ENCODE results near the gene FANK1.

The FANK1 gene

GRCh38 chr10:125916977-125917376 lies 20.6 kb downstream of the FANK1 start:
- TF ChIP-seq RAD21 (IDR thresholded peaks at IDR 0.05; ENCODE audit: low read depth) (no peak), TCF12 (IDR thresholded peaks at IDR 0.05; ENCODE audit: low read depth) (no peak), CREB1 (IDR thresholded peaks at IDR 0.05; ENCODE audit: low read depth) (no peak), YY1 (IDR thresholded peaks at IDR 0.05; ENCODE audit: low read depth) (no peak), FOXM1 (IDR thresholded peaks at IDR 0.05; ENCODE audit: borderline replicate concordance, low read depth) (no peak), ZBTB7A (IDR thresholded peaks at IDR 0.05; ENCODE audit: low read depth) (no peak), CEBPB (IDR thresholded peaks at IDR 0.05) (no peak), EP300 (IDR thresholded peaks at IDR 0.05; ENCODE audit: borderline replicate concordance) (no peak), EGR1 (IDR thresholded peaks at IDR 0.05) (no peak), TAF1 (IDR thresholded peaks at IDR 0.05; ENCODE audit: low read depth) (no peak), NFIC (IDR thresholded peaks at IDR 0.05) (no peak), TEAD4 (IDR thresholded peaks at IDR 0.05) (no peak)
- TF ChIP-seq, protein P1, sequence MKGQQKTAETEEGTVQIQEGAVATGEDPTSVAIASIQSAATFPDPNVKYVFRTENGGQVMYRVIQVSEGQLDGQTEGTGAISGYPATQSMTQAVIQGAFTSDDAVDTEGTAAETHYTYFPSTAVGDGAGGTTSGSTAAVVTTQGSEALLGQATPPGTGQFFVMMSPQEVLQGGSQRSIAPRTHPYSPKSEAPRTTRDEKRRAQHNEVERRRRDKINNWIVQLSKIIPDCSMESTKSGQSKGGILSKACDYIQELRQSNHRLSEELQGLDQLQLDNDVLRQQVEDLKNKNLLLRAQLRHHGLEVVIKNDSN (IDR thresholded peaks at IDR 0.05): no peak
- TF ChIP-seq, protein P2, sequence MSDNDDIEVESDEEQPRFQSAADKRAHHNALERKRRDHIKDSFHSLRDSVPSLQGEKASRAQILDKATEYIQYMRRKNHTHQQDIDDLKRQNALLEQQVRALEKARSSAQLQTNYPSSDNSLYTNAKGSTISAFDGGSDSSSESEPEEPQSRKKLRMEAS (IDR thresholded peaks at IDR 0.05): no peak
- TF ChIP-seq, protein P3, sequence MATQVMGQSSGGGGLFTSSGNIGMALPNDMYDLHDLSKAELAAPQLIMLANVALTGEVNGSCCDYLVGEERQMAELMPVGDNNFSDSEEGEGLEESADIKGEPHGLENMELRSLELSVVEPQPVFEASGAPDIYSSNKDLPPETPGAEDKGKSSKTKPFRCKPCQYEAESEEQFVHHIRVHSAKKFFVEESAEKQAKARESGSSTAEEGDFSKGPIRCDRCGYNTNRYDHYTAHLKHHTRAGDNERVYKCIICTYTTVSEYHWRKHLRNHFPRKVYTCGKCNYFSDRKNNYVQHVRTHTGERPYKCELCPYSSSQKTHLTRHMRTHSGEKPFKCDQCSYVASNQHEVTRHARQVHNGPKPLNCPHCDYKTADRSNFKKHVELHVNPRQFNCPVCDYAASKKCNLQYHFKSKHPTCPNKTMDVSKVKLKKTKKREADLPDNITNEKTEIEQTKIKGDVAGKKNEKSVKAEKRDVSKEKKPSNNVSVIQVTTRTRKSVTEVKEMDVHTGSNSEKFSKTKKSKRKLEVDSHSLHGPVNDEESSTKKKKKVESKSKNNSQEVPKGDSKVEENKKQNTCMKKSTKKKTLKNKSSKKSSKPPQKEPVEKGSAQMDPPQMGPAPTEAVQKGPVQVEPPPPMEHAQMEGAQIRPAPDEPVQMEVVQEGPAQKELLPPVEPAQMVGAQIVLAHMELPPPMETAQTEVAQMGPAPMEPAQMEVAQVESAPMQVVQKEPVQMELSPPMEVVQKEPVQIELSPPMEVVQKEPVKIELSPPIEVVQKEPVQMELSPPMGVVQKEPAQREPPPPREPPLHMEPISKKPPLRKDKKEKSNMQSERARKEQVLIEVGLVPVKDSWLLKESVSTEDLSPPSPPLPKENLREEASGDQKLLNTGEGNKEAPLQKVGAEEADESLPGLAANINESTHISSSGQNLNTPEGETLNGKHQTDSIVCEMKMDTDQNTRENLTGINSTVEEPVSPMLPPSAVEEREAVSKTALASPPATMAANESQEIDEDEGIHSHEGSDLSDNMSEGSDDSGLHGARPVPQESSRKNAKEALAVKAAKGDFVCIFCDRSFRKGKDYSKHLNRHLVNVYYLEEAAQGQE (IDR thresholded peaks at IDR 0.05; ENCODE audit: low read depth): no peak

DNA sequence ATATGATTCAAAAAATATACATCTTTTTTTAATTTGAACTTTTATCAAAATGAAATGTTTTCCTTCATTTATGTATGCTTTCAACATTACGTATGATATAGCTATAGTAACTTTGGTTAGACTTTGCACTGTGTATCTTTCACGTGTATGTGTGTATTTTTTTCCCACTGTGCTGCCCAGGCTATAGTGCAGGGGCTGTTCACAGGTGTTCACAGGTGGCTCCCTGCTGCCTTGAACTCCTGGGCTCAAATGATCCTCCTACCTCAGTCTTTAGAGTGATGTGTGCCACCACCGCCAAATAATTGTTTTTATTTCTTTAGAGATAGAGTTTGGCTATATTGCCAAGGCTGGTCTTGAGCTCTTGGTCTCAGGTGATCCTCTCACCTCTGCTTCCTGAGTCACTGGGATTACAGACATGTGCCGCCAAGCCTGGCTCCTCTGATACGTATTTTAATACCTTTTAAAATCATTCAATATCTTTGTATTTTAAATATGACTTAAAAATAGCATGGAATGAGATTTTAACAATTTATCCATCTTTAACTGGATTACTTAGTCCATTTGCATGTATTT lies 29.0 kb downstream of the FANK1 start:
- TF ChIP-seq EP300 (IDR thresholded peaks at IDR 0.05; ENCODE audit: borderline replicate concordance) (no peak), TCF12 (IDR thresholded peaks at IDR 0.05; ENCODE audit: low read depth) (no peak), TAF1 (IDR thresholded peaks at IDR 0.05; ENCODE audit: low read depth) (no peak), TEAD4 (IDR thresholded peaks at IDR 0.05) (no peak), RAD21 (IDR thresholded peaks at IDR 0.05; ENCODE audit: low read depth) (no peak), CREB1 (IDR thresholded peaks at IDR 0.05; ENCODE audit: low read depth) (no peak), CEBPB (IDR thresholded peaks at IDR 0.05) (no peak), ZBTB7A (IDR thresholded peaks at IDR 0.05; ENCODE audit: low read depth) (no peak), NFIC (IDR thresholded peaks at IDR 0.05) (no peak), EGR1 (IDR thresholded peaks at IDR 0.05) (no peak), FOXM1 (IDR thresholded peaks at IDR 0.05; ENCODE audit: borderline replicate concordance, low read depth) (no peak), YY1 (IDR thresholded peaks at IDR 0.05; ENCODE audit: low read depth) (no peak)
- TF ChIP-seq, protein P3 (IDR thresholded peaks at IDR 0.05; ENCODE audit: low read depth): no peak
- TF ChIP-seq, protein P1 (IDR thresholded peaks at IDR 0.05): no peak
- TF ChIP-seq, protein P2 (IDR thresholded peaks at IDR 0.05): no peak

- TF ChIP-seq, protein P1 (IDR thresholded peaks at IDR 0.05): no peak
Measured at GRCh38 chr10:125926247-125926646, 29.9 kb downstream of the FANK1 start.

DNA sequence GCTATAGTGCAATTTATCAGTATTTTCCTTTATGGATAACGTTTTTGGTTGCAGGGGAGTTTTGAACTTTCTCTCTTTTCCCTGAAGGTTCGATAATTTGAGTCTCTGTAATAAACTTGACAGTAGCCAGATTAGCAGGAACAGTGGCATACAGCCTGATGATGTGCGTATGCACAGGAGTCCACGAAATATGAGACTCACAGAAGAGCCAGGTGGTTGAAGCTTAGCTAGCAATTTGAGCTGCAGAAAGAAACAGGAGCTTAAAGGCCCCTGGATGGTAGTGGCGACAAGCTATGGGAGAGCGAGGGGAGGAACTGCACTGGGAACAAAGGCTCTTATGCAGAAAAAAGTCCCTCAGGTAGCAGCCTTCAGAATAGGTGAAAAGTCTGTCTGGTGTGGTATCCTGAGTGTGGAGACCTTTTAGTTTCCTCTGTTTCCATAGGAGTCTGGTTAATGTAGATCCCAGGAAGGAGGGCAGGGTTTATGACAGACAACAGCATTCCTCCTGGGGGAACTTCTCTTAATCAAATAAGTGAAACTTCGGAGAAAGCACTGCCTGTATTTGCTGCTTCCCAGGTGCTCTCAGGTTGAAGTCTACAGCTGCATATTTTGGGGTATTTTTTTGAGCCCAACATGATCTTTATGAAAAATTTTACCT lies 32.7 kb downstream of the FANK1 start:
- no peak for TF ChIP-seq TCF12 (IDR thresholded peaks at IDR 0.05; ENCODE audit: low read depth)

DNA sequence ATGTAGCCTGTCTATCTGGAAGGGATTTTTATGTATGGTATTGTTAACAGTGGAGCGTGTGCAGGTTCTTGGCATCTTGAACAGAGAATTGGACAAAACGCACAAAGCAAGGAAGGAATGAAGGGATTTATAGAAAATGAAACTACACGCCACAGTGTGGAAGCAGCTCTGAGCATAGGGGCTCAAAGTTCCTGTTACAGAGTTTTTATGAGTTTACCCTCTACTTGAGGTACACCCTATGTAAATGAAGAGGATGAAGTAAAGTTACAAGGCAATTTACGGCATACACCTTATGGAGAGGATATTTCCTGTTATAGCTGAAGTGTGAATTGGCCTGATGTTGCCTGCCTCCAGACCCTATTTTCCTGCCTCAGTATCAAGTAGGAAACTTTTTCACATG lies 33.3 kb downstream of the FANK1 start:
- TF ChIP-seq, protein P1 (IDR thresholded peaks at IDR 0.05): no peak
- no peak for TF ChIP-seq CEBPB (IDR thresholded peaks at IDR 0.05)
- TF ChIP-seq TCF12 (IDR thresholded peaks at IDR 0.05; ENCODE audit: low read depth): no peak
- TF ChIP-seq FOXM1 (IDR thresholded peaks at IDR 0.05; ENCODE audit: borderline replicate concordance, low read depth): no peak
- TF ChIP-seq NFIC (IDR thresholded peaks at IDR 0.05): no peak
- TF ChIP-seq, protein P2 (IDR thresholded peaks at IDR 0.05): no peak
- TF ChIP-seq EGR1 (IDR thresholded peaks at IDR 0.05): no peak
- no peak for TF ChIP-seq YY1 (IDR thresholded peaks at IDR 0.05; ENCODE audit: low read depth)
- TF ChIP-seq ZBTB7A (IDR thresholded peaks at IDR 0.05; ENCODE audit: low read depth): no peak
- no peak for TF ChIP-seq CREB1 (IDR thresholded peaks at IDR 0.05; ENCODE audit: low read depth)
- no peak for TF ChIP-seq TAF1 (IDR thresholded peaks at IDR 0.05; ENCODE audit: low read depth)
- no peak for TF ChIP-seq RAD21 (IDR thresholded peaks at IDR 0.05; ENCODE audit: low read depth)
- no peak for TF ChIP-seq TEAD4 (IDR thresholded peaks at IDR 0.05)
- TF ChIP-seq, protein P3 (IDR thresholded peaks at IDR 0.05; ENCODE audit: low read depth): no peak
- TF ChIP-seq EP300 (IDR thresholded peaks at IDR 0.05; ENCODE audit: borderline replicate concordance): no peak

Measured in Ishikawa (cell line).